Endometrium (tissue), 2 donors: Measurements from ENCODE around the gene OR6B1.
"Not testable (repeated sequence)": the region's sequence is repeated elsewhere in the genome, so short reads cannot be mapped to it uniquely, and the experiment has no call there.

Experiments used
- FAIRE-seq: peaks from 2 replicates; lab custom pipeline; 2012; peaks lifted over from hg19 to GRCh38; lab: Jason Lieb, UNC
- donor health status: control.
- donor health status: control.

The OR6B1 gene

DNA sequence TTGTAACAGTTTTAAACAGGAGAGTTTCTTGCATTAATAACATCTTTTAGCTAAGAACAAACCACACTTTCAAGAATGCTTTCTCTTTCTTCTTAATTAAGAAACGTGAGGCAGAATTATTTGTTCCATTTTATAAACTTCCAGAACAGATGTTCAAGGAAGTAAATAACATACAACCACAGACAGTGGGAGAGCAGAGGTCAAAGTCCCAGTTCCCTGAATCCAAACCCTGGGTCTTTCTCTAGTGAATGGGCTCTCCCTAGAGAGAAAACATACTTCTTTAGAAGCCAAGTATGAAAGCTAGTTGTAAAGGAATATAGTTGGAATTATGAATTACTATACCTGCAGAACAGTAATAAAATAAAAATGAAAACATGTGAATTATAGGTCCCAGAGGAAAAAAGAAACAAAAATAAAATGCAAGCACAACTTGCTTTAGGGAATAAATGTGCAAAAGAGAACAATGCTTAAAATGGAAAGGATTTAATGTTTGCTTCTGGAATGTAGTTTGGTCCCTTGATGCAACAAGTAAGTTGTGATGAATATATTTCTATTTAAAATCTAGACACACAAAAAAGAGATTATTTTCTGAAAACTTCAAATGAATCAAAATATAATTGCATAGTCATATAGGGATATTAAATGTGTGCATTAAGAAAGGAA, 6.0 kb downstream of the OR6B1 start:
- peak; percentile 94 for FAIRE-seq

DNA sequence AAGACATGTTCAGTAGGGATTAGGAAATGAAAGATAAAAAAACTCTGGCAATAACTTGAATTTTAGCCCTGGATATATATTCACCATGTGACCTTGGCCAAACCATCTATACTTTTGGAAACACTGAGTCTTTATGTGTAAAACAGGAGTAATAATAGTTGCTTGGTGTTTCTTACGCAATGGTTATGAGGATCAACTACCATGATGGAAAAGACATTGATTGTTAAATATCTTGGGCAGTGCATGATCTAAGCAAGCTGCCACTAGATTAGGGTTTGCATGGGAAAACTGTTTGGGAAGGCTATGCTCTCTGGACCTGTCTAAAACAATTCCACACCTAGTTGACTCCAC, 6.5 kb downstream of the OR6B1 start:
- FAIRE-seq = no peak

DNA sequence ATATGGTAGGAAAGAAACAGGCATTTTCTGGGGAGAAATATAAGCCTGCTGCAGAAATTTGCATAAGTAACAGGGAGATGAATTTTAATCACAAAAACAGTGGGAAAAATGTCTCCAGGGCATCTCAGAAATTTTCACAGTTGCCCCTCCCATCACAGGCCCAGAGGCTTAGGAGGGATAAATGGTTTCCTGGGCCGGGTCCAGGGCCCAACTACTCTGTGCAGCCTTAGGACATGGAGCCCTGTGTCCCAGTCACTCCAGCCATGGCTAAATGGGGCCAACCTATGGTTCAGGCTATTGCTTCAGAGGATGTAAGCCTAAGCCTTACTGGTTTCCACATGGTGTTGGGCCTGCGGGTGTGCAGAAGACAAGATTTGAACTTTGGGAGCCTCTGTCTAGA, 9.2 kb downstream of the OR6B1 start:
- no peak for FAIRE-seq

DNA sequence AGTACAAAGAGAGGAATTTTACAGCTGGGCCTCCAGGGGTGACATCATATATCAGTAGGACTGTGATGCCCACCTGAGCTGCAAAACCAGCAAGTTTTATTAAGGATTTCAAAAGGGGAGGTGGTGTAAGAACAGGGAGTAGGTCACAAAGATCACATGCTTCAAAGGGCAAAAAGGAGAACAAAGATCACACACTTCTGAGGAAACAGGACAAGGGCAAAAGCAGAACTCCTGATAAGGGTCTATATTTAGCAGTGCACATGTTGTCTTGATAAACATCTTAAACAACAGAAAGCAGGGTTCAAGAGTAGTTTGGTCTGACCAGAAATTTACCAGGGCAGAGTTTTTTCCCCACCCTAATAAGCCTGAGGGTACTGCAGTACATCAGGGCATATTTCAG, 9.9 kb downstream of the OR6B1 start:
- FAIRE-seq = not testable (repeated sequence)

DNA sequence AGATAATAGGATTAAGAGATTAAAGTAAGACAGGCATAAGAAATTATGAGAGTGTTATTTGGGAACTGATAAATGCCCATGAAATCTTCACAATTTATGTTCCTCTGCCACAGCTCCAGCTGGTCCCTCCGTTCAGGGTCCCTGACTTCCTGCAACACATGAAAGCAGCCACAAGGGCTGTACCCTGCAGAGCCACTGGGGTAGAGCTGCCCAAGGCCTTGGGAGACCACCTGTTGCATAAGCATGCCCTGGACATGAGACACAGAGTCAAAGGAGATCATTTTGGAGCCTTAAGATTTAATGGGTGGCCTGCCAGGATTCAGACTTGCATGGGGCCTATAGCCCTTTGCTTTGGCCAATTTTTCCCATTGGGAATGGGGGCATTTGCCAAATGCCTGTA, 10.7 kb downstream of the OR6B1 start:
- FAIRE-seq = not testable (repeated sequence)

DNA sequence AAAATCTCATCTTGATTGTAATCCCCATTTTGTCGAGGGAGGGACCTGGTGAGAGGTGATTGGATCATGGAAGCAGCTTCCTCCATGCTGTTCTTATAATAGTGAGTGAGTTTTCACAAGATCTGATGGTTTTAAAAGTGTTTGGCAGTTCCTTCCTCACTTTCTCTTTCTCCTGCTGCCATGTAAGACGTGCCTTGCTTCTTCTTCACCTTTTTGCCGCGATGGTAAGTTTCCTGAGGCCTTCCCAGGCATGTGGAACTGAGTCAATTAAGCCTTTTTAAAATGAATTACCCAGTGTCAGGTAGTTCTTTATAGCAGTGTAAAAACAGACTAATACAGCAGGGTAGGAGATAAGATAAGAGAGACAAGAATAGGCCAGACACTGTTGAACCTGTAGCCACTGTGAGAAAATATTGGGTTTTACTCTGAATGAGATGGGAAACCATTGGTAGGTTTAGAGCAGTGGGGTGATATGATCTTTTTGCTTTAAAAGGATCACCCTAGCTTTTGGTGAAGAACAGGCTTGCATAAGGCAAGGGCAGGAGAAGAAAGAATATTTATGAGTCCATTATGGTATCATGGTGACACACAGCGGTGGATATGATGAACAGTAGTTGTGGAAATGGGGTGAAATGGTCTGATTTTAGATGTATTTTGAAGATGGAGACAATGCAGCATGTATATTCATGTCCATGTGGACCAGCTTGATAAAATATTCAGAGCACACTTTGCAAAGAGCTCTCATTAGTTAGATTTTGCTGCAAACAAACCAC, 11.5 kb downstream of the OR6B1 start:
- FAIRE-seq = no peak

DNA sequence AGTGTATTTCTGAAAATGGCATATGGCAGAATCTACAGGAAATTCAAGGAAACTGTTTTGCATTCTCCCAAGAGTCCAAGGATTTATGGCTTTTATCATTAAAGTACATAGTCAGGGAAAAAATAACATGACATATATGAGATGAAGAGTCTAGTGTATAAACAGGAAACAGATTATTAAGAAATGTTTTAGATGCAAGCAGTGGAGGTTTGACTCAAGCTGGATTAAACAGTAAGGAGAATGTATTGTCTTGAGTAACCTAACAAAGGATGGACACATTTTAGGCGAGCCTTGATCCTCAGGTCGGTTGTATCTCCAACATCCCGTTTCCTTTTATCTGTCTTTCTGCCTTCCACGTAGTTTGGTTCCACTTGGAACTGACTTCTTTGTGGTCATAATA, 17.9 kb downstream of the OR6B1 start:
- FAIRE-seq = no peak

DNA sequence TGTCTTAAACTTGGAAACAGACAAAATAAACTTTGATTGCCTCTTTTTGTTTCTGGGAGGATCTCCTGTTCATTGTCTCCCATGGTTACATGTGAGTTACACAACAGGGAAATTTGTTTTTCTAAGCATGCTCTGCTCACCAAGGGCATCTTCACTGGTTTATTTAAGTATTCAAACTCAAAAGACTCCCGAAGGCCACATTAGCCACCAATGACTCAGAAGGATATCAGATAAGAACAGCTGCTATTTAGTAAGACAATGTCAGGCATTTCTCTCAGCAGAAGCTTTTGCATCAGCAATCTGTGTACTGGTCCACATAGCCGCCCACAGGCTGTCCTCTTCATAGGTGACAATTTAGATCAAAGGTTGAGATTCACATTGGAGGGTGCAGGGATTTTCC, 19.3 kb downstream of the OR6B1 start:
- FAIRE-seq = no peak

DNA sequence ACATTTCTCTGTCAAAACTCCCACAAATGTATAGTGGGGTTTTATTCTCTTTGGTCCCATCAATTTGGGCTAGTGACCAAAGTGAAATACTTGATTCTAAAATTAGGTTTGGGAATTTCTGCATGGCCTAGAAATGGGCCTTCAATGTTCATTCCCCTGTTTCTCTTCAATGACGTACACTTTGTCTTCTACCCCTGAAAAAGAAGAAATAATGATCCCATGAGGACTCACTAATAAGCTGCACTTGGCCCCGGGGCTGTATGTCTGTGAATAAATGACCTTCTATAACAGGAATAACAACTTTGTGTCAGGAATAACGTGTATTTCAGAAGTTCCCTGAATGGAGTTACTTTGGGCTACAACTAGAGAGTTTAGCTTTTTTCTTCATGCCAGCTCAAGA, 20.2 kb downstream of the OR6B1 start:
- no peak for FAIRE-seq

DNA sequence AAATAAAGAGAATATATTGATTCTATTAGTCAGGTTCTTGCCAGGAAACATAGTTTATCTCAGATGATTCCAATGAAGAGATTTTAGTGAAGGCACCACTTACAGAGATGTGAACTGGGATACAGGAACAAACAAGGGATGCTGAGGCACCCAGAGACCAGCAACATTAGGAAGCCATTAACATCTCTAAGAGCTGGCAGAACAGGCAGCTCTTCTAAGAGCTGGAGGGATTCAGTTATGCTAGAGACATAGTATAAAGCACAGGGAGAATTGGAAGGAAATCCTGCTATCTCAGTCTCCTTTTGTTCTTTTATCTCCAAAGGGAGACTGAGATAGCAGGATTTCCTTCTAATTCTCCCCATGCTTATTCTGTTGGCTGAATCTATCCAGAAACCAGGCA, 22.0 kb downstream of the OR6B1 start:
- FAIRE-seq = no peak

DNA sequence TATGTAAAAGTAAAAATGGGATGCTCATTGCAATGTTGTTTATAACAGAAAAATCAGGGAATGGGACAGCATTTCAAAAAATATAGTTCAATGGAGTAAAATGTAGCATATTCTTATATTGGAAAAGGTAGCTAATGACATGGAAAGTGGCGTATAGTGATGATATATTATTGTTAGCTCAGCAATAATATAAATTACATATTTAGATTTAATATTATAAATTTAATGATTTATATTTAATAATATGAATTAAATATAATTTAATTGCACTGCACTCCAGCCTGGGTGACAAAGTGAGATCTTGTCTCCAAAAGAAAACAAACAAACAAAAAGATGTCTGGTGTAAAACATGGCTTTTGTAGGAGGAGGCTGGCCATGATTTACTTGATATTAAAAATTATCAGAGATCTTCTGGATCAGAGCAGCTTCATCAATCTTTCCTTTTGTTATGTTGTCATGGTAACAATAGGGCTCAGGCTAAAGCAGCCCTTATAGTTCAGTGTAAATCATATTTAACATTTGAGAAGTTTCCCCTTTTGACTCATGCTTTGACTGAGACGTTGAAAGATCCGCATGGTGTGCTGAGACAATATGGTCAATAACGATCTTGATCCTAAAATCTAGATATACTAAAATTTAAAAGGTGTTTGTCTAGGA, 23.2 kb downstream of the OR6B1 start:
- no peak for FAIRE-seq

DNA sequence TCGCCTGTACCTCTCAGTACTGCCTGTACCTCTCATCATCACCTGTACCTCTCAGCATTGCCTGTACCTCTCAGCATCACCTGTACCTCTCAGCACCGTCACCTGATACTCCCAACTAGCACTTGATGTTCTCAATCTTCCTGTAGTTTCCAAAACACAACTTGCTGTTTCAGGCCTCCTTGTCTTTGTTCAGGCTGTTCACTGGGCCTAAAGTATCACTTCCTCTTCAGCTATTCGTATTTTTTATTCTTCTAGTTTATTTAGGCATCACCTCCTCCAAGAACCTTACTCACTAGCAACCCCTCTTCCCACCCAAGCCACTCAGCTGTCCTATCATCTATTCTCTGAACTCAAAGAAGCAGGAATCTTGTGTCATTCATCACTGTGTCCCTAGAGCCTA, 24.1 kb downstream of the OR6B1 start:
- no peak for FAIRE-seq

DNA sequence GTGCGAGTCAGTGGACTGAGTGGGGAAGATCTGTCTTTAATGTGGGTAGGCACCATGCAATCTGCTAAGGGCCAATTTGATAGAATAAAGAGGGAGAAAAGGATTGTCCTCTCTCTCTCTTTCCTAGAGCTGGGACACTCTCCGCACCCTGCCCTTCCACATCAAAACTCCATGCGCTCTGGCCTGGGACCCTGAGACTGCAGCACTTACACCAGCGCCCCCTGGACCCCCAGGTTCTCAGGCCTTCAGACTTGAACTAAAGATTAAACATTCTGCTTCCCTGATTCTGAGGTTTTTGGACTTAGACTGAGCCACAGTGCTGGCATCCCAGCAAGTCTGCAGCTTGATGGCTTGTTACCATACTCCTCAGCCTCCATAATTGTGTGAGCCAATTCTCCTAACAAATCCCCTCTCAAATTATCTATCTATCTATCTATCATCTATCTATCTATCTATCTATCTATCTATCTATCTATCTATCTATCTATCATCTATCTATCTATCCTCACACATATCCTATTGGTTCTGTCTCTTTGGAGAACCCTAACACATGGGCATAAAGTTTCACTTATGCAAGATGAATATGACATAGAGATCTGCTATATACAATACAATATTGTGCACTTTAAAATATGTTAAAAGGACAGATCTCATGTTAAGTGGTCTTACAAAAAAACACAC, 26.2 kb downstream of the OR6B1 start:
- no peak for FAIRE-seq

DNA sequence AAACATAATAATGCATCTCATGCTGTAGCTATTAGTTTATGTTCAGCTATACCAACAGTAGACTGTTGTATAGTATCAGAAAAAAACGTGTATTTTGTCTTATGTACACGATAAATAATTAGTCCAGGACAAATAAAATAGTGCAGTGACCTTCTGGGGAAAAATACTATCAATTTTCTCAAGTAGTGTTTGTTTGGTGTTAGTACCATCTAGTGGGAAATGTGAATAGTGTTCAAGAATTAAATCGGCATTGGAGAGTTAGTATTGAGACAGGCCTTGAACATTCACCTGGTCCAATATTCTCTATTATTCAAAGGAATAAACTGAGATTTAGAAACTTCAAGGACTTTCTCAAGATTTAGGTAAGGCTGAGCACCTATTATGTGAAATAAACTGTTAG, 26.9 kb downstream of the OR6B1 start:
- FAIRE-seq = peak; percentile 95

DNA sequence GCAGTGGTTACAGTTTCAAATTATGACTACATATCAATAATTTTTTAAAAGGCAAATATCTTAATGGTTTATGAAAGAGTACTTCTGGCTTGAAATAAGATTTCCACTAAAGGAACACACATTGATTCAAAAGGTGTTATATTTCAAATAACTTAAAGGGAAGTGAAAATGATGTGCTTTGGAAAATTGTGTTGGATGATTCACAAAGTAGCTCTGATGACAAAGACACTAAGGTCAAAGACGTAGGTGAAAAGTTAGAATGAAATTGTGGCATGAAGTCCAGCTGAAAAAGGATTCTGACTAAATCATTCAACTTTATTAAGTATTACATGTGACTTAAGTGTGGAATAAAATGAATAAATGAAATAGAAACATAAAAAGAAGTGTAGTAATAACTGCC, 27.9 kb downstream of the OR6B1 start:
- no peak for FAIRE-seq

DNA sequence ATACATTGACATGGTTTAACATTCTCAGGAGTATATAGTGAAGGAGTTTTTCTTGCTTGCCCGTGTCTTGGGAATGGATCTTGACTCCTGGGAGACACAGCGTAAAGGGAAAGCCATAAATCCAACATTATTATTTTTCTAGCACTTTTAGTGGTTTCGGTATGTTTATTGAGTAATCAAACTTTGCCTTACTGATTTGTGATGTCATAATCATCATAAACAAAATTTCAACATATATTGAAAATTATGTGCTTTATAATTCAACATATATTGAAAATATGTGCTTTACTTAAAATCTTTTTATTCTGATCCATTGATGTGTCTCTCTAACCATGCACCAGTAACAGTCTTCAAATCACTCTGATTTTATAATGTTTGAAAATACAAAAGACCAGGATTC, 28.4 kb downstream of the OR6B1 start:
- no peak for FAIRE-seq

DNA sequence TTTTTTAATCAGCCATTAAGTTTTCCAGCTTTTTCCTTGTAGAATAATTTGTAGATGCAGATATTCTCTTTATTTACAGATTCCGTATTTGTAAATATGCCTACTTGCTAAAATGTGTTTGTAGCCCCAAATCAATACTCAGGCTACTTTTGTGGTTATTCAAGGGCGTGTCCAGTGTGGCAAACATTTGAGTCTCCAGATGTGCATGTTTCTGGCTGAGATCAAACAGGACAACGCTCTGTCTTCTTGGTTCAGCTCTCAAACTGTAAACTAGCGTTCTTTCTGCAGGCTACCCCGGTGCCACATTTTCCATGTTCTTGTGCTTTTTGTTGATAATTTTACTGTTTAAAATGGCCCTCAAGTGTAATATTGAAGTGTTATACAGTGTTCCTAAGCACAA, 32.4 kb downstream of the OR6B1 start:
- FAIRE-seq = no peak

DNA sequence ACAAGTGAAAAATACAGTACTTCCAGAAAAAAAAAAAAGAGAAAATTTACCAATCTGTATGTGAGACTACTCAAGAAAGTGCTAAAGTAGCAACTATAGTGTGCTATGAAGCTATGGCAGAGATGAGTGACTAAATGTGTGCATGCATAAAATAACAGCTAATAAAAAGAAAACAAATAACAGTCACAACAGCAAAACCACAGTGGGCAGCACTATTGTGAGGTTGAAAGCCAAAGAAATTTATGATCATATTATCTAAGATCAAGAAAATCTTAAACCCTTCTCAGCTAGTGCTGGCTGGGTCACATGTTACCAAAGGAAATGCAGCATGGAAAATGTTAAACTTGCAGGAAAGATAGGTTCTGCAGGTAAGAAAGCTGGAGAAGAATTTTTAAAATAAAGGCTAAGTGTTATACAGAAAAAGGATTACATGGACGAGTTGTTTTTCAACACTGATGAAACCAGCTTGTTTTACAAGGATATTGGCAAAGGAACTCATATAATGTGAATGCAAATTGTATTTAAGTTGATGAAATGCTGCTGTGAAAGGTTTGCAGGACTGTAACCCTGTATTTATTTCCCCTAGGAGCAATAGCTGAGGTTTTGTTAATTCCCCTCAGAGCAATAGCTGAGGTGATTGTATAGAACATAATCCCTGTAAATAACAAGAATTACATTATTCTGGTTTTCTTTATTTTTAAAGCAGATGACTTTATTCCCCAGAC, 33.0 kb downstream of the OR6B1 start:
- no peak for FAIRE-seq

DNA sequence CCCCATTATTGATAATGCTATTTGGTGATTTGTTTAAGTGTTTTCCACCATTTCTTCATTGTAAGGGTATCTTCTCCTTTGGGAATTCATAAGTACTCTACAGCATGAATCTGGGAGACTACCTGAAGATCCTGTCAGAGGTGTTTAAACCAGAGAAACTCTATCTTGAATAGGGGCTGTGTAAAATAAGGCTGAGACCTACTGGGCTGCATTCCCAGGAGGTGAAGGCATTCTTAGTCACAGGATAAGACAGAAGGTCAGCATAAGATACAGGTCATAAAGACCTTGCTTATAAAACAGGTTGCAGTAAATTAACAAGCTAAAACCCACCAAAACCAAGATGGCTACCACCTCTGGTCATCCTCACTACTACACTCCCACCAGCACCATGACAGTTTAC, 35.3 kb downstream of the OR6B1 start:
- no peak for FAIRE-seq

DNA sequence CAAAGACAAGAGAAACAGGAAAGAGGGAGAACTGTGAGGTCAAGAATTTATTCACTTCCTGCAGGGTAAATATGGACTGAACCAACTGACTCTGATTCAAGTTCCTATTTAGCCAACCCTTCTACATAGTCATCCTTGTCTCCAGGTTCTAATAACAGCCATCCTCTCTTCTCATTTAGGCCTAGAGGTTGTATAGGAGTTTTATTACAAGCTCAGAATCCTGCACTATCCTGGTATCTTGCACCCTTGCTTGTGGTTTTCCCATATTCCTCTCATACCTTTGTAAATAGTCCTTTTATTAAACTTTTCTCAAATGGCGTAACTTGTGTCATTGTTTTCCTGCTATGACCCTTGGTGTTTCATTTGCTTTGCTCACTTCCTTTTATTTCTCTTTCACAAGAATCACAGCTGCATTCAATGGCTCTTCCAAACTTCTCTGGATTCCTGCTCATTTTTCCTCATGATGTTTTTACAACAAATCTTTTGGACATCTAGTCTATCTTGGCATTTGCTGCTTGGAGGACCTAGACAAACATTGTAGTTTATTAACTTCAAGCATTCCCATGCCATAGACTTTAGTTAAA, 36.3 kb downstream of the OR6B1 start:
- no peak for FAIRE-seq

DNA sequence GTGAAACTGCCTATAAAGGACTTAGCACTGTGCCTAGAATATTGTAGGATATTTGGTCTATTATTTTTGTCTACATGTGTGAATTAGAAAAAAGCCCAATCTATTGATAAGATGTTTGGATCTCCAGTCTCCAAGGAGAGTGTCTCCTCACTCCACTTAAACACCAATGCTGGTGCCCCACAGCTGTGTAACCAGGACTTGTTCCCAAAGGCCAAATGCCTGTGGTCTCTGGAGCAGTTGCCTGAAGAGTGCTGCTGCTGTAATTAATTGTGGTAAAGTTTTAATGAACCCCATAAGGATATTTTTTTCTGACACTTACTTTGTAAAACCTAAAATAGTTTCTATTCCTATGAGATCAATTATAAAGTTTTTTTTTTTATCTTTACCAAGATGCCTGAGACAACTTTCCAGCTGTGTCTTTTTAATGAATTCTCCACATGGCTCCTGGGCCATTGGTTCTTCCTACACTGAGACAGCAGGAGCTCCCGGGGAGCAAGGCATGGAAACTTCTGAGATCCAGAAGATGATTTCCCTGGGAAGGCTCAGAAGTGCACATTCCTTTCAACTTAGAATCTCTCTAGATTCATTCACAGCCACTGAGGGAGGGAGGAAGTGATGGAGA, 37.4 kb downstream of the OR6B1 start:
- FAIRE-seq = no peak

DNA sequence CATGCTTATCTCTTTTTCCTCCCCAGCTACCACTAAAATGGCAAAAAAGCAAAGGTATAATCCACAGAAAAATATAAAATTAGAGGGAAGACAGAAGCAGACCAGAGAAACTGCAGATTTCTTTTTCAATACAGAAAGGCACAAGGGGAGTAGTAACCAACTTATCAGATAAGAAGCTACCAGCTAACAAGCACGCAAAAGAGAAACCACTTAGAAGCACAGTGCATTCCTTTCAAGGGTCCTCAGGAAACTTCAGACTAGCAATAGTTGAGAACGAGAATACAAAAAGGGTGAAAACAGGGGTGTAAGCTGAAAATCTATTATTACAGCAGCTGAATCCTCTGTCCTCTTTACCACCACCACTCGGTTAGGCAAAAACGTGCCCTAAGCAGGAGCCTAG, 38.8 kb downstream of the OR6B1 start:
- FAIRE-seq = no peak
